GM19351 (cell line): ENCODE results near the gene GRK6.
A peak's percentile ranks its signal among the peaks of the same experiment; 100 is the strongest.

Experiments
- ATAC-seq: cut with Tn5 transposase; IDR thresholded peaks from one replicate; pipeline ENCODE4 v1.9.1; 2021; ENCODE audit warnings: mild to moderate bottlenecking, moderate library complexity; ENCODE audit not compliant: unreplicated experiment

GRK6 gene

GRCh38 chr5:177468685-177469628 is 42.5 kb downstream of the GRK6 start:
- ATAC-seq = no peak

DNA sequence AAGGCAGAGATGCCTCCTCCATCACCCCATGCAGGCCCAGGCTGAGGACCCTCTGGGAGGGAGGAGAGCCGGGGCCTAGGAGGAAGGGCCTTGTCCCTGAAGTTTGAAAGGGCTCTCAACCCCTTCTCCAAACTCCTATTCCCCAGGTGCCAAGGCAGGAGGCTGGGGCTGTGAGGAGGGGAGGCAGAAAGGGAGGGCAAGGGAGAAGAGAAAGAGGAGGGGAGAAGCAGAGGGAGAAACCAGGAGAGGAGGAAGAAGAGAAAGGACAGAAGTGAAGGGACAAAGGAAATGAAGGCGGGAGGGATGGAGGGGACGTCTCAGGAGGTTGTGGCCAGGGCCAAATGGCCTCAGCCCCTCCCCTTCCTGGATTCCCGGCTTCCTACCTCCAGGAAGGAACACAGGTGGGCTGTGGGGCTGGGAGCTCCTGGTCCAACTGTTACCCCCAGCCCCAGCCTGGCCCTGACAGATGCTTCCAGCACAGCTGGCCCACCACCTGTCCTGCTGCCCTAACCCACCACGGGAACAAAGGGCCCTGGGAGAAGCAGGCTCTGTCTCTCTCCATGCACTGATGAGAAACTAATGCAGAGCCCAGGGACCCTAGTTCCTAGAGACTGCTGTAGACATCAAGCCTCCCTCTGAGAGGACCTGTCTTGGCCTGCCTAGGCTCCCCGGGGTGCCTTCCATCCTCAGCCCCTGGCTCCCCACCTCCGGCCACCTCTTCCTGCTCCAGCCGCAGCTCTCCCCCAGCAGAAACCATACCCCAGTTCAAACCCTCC is 43.5 kb downstream of the GRK6 start:
- no peak for ATAC-seq

DNA sequence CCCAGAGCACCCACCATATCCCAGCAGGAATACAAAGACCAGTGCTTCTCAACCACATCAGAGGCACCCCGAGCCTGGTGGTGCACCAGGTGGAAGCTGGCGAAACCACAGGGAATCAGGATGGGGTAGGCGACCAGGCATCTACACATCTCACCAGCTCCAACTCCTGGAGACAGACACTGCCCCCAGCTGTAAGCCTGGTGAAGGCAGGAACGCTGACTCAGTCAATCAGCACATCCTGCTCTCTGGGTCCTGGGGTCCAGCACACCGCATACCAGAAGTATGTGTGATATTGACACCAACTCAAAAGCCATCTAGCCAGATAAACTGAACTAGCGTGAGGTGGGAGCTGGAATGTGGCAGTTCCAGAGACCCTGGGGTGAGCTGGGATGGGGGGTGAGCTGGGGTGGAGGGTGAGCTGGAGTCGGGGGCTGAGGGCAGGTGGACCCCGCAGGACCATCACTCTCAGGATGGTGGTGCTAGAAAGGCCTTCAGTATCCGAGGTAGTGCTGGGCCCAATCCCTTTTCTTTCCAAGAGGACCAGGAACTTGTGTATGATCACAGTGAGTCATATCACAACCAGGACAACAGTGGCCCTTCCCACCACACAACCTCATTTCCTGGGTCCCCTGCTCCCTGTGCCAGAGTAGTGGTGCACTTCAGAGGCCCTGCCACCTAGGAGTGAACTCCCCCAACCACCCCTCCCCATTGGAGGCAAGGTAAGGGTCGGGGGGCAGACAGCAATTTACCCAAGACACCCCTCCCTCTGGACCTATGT is 44.5 kb downstream of the GRK6 start:
- no peak for ATAC-seq

DNA sequence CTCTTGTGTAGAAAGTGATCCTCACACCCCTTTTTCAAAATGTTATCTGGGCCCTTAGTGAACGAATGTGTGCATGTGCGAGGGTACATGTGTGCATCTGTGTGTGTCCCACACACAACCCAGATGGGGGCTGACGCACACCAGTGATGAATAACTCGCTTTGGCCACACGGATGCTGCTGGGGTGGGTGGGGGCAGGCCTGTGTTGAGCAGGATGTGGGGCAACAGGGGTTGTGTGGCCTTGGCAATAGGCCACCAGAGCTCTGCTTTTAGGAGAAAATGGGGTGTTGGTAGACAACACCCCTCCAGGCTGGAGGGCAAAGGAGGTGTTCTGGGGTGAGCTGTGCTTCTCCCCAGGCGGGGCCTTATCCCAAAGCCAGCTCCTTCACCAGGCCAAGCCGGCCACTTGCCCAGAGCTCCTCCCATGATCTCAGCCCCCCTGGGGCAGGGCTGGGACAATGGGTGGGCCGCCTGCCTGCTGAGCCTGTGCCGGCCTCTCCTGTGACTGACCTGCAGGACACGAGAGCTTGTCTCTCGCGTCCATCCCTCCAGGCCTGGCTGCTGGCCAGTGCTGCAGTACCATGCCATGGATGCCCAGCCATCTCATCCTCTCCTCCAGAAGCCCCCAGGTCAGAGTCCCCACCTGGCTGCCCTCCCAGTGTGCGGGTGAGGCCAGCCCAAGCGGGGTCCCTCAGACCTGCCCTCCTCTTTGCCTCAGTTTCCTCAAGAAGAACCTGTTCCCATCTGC is 45.3 kb downstream of the GRK6 start:
- ATAC-seq = no peak

- ATAC-seq = peak; percentile 49
Measured at GRCh38 chr5:177472460-177473442, 46.3 kb downstream of the GRK6 start.

- peak; percentile 40 for ATAC-seq
Measured at GRCh38 chr5:177473443-177474001, 47.0 kb downstream of the GRK6 start, which contains the start of gene DBN1. Gene DBN1, minus strand, starts transcription at chr5:177473634. Its CDS starts 113 bp downstream, at chr5:177473521.

DNA sequence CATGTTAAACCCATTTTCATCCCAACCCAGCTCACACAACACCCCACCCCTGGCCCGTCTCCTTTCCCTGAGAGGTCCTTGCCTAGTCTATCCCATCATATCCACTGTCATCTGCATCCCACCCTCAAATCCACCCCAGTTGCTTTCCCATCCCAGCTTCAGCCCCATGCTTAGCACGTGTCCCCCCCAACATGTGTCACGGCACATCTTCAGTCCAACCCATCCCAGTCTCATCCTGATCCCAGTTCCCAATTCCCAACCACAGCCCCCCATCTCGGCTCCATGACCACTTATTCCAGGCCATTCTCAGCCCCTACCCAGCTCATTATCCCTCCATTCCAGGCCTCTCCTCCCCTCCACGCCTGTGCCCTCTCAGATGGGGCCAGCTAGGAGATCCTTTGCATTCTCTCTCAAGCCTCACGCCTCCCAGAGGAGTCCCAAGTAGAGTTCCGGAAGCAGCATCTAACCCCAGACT is 47.6 kb downstream of the GRK6 start:
- no peak for ATAC-seq

GRCh38 chr5:177474846-177475562 is 48.5 kb downstream of the GRK6 start:
- no peak for ATAC-seq

- no peak for ATAC-seq
Measured at GRCh38 chr5:177475563-177476427, 49.3 kb downstream of the GRK6 start.

DNA sequence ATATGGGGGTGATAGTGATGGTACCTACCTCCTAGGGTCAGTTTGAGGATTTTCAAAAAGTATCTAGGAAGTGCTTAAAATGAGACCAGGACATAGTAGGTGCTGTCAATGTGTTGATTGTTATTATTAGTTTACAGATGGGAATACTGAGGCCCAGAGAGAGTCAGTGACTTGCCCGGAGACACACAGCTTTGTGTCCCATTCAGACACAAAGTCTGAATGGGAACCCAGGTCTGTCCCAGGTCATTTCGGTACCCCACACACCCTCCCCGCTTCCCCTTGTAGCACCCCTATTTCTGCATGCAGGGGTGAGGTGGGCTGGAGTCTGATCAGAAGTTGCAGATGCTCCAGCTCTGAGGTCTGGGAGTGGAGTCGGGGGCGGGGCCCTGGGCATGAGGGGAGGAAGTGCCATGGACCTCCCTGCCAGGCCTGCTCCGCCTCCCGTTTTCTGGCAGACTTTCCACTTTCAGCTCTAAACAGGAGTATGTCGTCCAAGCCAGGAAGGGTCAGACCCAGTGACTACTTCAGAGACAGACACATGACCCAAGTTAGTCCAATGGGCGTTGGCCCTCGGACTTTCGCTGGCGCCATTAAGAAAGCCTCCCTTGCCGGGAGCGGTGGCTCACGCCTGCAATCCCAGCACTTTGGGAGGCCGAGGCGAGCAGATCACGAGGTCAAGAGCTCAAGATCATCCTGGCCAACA is 50.2 kb downstream of the GRK6 start:
- no peak for ATAC-seq

GRCh38 chr5:177477701-177478477 is 51.4 kb downstream of the GRK6 start:
- ATAC-seq = no peak

GRCh38 chr5:177478711-177479646 is 52.5 kb downstream of the GRK6 start:
- ATAC-seq = no peak

GRCh38 chr5:177479774-177480173 is 53.3 kb downstream of the GRK6 start:
- no peak for ATAC-seq

DNA sequence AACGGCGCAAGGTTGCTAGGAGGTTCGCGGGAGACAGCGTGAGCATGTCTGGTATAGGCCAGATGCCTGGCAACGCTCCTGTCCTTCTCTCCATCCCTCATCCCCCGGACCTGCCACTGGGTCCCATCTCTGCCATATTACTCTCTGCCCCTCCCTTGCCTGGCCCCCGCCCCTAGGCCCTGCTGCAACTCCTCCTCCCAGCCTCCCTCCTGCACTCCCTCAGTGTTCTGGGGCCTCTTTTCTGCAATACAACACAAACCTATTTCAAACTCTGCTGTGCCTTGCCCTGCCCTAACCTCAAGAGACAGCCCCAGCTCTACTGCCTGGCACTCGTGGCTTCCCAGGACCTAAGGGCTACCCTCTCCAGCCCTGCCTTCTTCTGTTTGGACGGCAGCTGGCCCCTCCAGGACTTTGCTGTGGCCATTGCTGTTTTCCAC is 55.9 kb downstream of the GRK6 start:
- no peak for ATAC-seq

DNA sequence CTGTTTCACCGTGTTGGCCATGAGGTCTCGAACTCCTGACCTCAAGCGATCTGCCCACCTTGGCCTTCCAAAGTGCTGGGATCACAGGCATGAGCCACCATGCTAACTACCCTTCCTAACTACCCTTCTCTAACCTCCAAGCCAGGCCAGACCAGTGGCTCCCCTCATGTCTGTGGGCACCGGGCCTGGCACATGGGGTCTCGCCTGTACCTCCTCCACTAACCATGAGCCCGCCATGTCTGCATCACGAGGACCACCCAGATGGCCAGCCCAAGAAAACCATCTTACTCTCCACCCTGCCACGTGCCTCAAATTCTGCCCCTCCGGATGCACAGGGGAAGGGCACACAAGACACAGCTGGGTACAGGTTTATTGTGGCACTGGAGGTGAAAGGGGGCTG is 56.6 kb downstream of the GRK6 start:
- ATAC-seq = no peak
